D341Med (cell line): ENCODE results near the gene MYCBPAP.
"Not testable (repeated sequence)": the region's sequence is repeated elsewhere in the genome, so short reads cannot be mapped to it uniquely, and the experiment has no call there.

Experiments used
- DNase-seq: peaks from one replicate; pipeline ENCODE4 v3.0.0; 2012; ENCODE audit warnings: low spot score

Gene MYCBPAP

DNA sequence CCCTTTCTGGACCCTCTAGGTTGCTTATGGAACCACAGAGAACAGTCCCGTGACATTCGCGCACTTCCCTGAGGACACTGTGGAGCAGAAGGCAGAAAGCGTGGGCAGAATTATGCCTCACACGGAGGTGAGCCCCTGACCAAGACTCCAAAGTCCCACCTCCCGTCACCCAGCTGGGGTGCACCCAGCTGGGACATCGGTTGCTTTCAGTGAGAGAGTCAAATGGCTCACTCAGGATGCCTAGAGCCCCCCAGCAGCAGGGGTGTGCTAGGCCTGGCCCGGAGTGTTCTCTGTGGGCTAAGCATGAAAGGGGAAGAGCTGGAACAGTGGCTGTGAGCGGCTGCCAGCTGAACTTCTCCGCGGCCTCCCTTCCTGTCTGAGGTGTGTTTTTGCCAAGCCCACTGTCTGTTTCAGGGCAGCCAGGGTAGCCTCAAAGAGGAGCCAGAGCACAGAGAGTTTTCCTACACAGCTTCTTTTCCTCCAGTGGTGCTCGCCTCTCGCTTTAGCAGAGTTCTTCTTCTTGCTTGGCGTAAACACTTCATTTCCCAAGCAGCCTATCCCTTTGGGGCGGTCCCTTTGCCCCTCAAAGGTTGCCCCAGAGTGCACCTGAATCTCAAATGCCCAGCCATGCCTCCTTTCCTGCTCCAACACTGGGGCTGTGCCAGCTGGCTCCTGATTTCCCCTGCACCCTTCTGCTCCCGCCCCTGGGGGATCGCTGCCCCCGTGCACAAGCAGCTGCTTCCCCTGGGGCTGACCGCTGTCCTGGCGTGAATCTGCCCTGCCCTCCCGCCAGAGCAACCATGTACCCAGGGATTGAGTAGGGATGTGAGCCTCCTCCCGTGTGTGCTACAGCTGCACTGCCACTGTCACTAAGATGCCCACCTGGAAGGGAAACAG lies 37.0 kb upstream of the MYCBPAP start:
- no peak for DNase-seq

- no peak for DNase-seq
Observed at GRCh38 chr17:50472286-50472685, 36.0 kb upstream of the MYCBPAP start.

- DNase-seq, result not testable (repeated sequence)
Observed at GRCh38 chr17:50472761-50473161, 35.5 kb upstream of the MYCBPAP start.

GRCh38 chr17:50473901-50474300 lies 34.3 kb upstream of the MYCBPAP start:
- no peak for DNase-seq

- DNase-seq, result no peak
Observed at GRCh38 chr17:50474523-50474922, 33.7 kb upstream of the MYCBPAP start.

- DNase-seq, result no peak
Observed at GRCh38 chr17:50475362-50475761, 32.9 kb upstream of the MYCBPAP start.

GRCh38 chr17:50475775-50476544 lies 32.3 kb upstream of the MYCBPAP start:
- not testable (repeated sequence) for DNase-seq

GRCh38 chr17:50476545-50477315 lies 31.5 kb upstream of the MYCBPAP start:
- DNase-seq, result no peak

- no peak for DNase-seq
Observed at GRCh38 chr17:50477976-50478375, 30.3 kb upstream of the MYCBPAP start.

GRCh38 chr17:50478391-50479381 lies 29.6 kb upstream of the MYCBPAP start, which contains the start of gene RSAD1:
Gene RSAD1, plus strand, starts transcription at chr17:50478860. Its CDS starts 25 bp downstream, at chr17:50478885.
- peak; percentile 98 for DNase-seq

- DNase-seq, result peak; percentile 91
Observed at GRCh38 chr17:50479522-50480141, 28.6 kb upstream of the MYCBPAP start.

- no peak for DNase-seq
Observed at GRCh38 chr17:50480142-50480764, 28.0 kb upstream of the MYCBPAP start.

GRCh38 chr17:50480854-50481490 lies 27.3 kb upstream of the MYCBPAP start:
- no peak for DNase-seq

DNA sequence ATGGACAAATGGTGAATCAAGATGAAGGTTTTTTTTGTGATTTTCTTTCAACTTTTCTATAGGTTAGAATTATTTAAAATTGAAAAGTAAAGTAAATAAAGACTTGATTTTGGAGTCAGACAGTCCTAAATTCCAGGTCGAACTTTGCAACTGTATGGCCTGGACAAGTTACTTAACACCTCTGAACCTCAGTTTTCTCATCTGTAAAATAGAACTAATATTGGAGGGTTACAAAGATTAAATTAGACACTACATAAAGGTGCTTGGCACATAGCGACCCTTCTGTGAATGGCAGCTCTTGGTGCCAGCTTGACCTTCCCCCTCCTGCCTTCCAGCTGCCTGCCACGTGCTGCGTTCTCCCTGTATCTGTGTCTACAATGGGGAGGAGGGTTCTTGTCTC lies 26.6 kb upstream of the MYCBPAP start:
- DNase-seq, result no peak

- no peak for DNase-seq
Observed at GRCh38 chr17:50482110-50482509, 26.1 kb upstream of the MYCBPAP start.

GRCh38 chr17:50482516-50482915 lies 25.7 kb upstream of the MYCBPAP start:
- peak; percentile 84 for DNase-seq

DNA sequence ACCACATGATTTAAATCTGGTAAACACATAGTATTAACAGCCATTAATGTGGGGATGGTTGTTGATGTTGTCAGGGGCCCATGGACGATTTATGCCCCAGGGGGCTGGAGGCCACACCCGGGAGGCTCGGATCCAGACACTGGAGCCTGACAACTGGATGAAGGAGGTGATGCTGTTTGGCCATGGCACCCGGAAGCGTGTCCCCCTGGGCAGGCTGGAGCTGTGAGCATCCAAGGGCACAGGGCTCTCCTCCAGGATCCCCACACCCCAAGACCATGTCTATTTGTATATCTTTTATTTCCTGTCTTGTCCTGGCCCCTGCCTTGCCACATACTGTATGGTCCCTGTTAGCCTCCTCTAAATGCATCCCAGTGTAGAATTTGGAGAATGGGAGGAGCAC lies 25.0 kb upstream of the MYCBPAP start:
- DNase-seq, result no peak

- no peak for DNase-seq
Observed at GRCh38 chr17:50484386-50485155, 23.7 kb upstream of the MYCBPAP start.
